ENCODE results near the gene LTBR. TPM values are rescaled to one million over a fixed set of nuclear protein-coding genes. Genes with fewer than 3 reads are reported as not detected.

LTBR gene
- total RNA-seq, 2 experiments from 2014 or later = 1.5 to 1.6 TPM

DNA sequence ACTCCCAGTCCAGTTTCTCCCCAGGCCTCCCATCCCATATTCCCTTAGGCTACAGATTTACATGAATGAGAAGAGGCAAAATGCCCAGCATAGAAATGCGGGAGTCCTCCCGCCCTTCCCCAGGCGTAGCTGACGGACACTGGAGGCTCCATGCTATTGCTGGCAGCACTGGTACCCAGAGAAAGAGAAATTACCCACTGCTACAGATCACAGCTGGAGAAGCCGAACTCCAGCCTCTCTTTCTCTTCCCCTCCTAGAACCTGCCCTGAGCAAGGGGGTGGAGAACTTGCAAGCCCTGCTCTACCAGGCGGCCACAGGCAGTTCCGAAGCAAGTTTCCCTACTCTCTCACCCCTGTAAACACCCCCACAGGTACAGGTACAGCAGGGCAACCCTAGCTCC, 3.6 kb downstream of the LTBR start:
- H3K4me3 Mint-ChIP-seq = no peak overlapping the region
- DNase-seq (no peak), ATAC-seq (no peak)
- ChIA-PET CTCF (no interaction called here), POLR2A (interaction anchor here (0.6 kb wide), 1 partner anchor 39 kb away, joined by 4 read pairs; no protein-coding TSS in a partner anchor)
- H3K27me3 Mint-ChIP-seq = peaks cover 10% of the 10 kb centered on the region
- no peak for TF ChIP-seq CTCF (IDR thresholded peaks at IDR 0.05)
- no peaks in the 10 kb centered on the region for H3K36me3 Mint-ChIP-seq (ENCODE audit: low read depth)
- H3K27ac Mint-ChIP-seq = no peak overlapping the region
- H3K4me1 Mint-ChIP-seq (ENCODE audit: low read depth) = peaks cover 3% of the 10 kb centered on the region
- intact Hi-C loops (cut with micrococcal nuclease) = no loop called here
- H3K9me3 Mint-ChIP-seq = no peaks in the 10 kb centered on the region

GRCh38 chr12:6390084-6390799, 6.3 kb downstream of the LTBR start:
- Mint-ChIP-seq H3K36me3 (ENCODE audit: low read depth) (no peaks in the 10 kb centered on the region), H3K27ac (no peak overlapping the region), H3K4me3 (no peak overlapping the region), H3K9me3 (no peaks in the 10 kb centered on the region), H3K27me3 (no peaks in the 10 kb centered on the region), H3K4me1 (ENCODE audit: low read depth) (no peaks in the 10 kb centered on the region)
- ChIA-PET CTCF (no interaction called here), POLR2A (interaction anchor here (0.8 kb wide), 1 partner anchor 58 kb away, joined by 3 read pairs; no protein-coding TSS in a partner anchor)
- intact Hi-C loops (cut with micrococcal nuclease) = no loop called here
- DNase-seq (no peak), ATAC-seq (no peak)
- no peak for TF ChIP-seq CTCF (IDR thresholded peaks at IDR 0.05)

DNA sequence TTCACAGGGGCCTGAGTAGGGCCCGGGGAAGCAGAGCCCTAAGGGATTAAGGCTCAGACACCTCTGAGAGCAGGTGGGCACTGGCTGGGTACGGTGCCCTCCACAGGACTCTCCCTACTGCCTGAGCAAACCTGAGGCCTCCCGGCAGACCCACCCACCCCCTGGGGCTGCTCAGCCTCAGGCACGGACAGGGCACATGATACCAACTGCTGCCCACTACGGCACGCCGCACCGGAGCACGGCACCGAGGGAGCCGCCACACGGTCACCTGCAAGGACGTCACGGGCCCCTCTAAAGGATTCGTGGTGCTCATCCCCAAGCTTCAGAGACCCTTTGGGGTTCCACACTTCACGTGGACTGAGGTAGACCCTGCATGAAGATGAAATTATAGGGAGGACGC, 7.1 kb downstream of the LTBR start:
- Mint-ChIP-seq H3K36me3 (ENCODE audit: low read depth) (no peaks in the 10 kb centered on the region), H3K27ac (no peak overlapping the region), H3K9me3 (no peaks in the 10 kb centered on the region), H3K4me1 (ENCODE audit: low read depth) (no peaks in the 10 kb centered on the region), H3K4me3 (no peak overlapping the region), H3K27me3 (no peaks in the 10 kb centered on the region)
- ATAC-seq = no peak
- intact Hi-C loops (cut with micrococcal nuclease) = no loop called here
- CTCF ChIA-PET = no interaction called here
- no peak for DNase-seq
- POLR2A ChIA-PET = no interaction called here
- TF ChIP-seq CTCF (IDR thresholded peaks at IDR 0.05) = no peak

DNA sequence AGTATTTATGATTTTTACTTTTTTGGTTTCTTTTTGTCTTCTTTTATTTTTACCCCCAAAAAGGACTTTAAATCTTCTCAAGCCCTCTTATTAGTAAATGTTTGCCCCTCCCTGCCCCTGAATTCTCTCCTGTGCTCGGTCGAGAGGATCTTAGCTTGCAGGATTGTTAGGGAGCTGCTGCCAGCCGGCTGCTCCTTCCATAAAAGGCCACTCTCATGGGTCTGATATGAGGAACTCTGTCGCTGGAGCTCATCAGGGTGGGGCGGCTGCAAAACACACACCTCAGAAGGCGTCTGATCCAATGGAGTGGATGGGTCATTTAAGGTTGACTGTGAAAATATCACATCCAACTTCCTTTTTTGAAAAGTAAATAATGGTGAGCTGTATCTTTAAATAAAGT, 8.5 kb downstream of the LTBR start:
- Mint-ChIP-seq H3K9me3 (no peaks in the 10 kb centered on the region), H3K27ac (no peak overlapping the region), H3K27me3 (no peaks in the 10 kb centered on the region), H3K36me3 (ENCODE audit: low read depth) (no peaks in the 10 kb centered on the region), H3K4me3 (no peak overlapping the region), H3K4me1 (ENCODE audit: low read depth) (no peaks in the 10 kb centered on the region)
- ChIA-PET POLR2A (interaction anchor here (0.6 to 1.6 kb wide), 2 partner anchors 52 to 70 kb away, joined by 3 to 6 read pairs; no protein-coding TSS in a partner anchor), CTCF (interaction anchor here (0.8 to 1.7 kb wide), 2 partner anchors 10 to 25 kb away, joined by 3 to 5 read pairs; no protein-coding TSS in a partner anchor)
- TF ChIP-seq CTCF (IDR thresholded peaks at IDR 0.05) = no peak
- intact Hi-C loops (cut with micrococcal nuclease) = no loop called here
- DNase-seq (no peak), ATAC-seq (no peak)

GRCh38 chr12:6393109-6393508, 9.1 kb downstream of the LTBR start:
- intact Hi-C loops (cut with micrococcal nuclease) = no loop called here
- Mint-ChIP-seq H3K4me1 (ENCODE audit: low read depth) (no peaks in the 10 kb centered on the region), H3K27ac (no peak overlapping the region), H3K9me3 (no peaks in the 10 kb centered on the region), H3K4me3 (no peak overlapping the region), H3K36me3 (ENCODE audit: low read depth) (no peaks in the 10 kb centered on the region), H3K27me3 (no peaks in the 10 kb centered on the region)
- DNase-seq (no peak), ATAC-seq (no peak)
- TF ChIP-seq CTCF (IDR thresholded peaks at IDR 0.05) = no peak
- POLR2A ChIA-PET = interaction anchor here (0.6 to 1.6 kb wide), 2 partner anchors 52 to 71 kb away, joined by 3 to 6 read pairs; no protein-coding TSS in a partner anchor
- CTCF ChIA-PET = interaction anchor here (0.8 to 1.7 kb wide), 2 partner anchors 10 to 25 kb away, joined by 3 to 5 read pairs; no protein-coding TSS in a partner anchor

Measured in activated CD8-positive, alpha-beta T cell treated with anti-CD3 and anti-CD28 coated beads for 36 hours (primary cell).